Panc1 (cell line): Measurements from ENCODE around the gene MORC3. TPM values are rescaled to one million over a fixed set of nuclear protein-coding genes. Genes with fewer than 3 reads are reported as not detected.

Source experiments
- ATAC-seq: fragments of 200-7000 bp; cut with Tn5 transposase; 2 replicates; pipeline ENCODE4 v1.9.1; 2020; ENCODE audit warnings: mild to moderate bottlenecking, moderate library complexity
- BruUV-seq: library from RNA; stranded (reverse); fragments of 400-500 nt; replicated peaks from 2 replicates; lab custom pipeline; 2021; lab: Mats Ljungman, UMichigan
- CTCF ChIA-PET: fragments of 300-600 bp; sonication (Branson Sonifier 250); formaldehyde crosslinking; loops from one replicate; lab custom pipeline; 2022; ENCODE audit warnings: antibody characterized with exemption; lab: Charles Lee
- POLR2A ChIA-PET: fragments of 300-600 bp; sonication (Branson Sonifier 250); formaldehyde crosslinking; loops from one replicate; lab custom pipeline; 2022; ENCODE audit warnings: antibody characterized with exemption; lab: Charles Lee
- DNase-seq: peaks from one replicate; pipeline ENCODE4 v3.0.0-alpha.2; 2010; ENCODE audit warnings: low read depth, low spot score
- H3K27ac ChIP-seq: 2 replicates; pipeline ENCODE4 v1.5.1; 2011; ENCODE audit warnings: mild to moderate bottlenecking, low read length, inconsistent platforms
- H3K27me3 ChIP-seq: fragments of 200-500 bp; sonication (Bioruptor generic); 2 replicates; pipeline ENCODE4 v1.6.0; 2014; ENCODE audit warnings: low read length, inconsistent platforms; ENCODE audit not compliant: control insufficient read depth, insufficient read depth
- H3K36me3 ChIP-seq: fragments of 200-500 bp; sonication (Bioruptor generic); 2 replicates; pipeline ENCODE4 v1.5.1; 2014; ENCODE audit warnings: inconsistent platforms, mild to moderate bottlenecking, low read length, moderate library complexity; ENCODE audit not compliant: control insufficient read depth, insufficient read depth
- H3K4me1 ChIP-seq: 2 replicates; pipeline ENCODE4 v1.5.1; 2011; ENCODE audit warnings: inconsistent platforms, mild to moderate bottlenecking, low read length, moderate library complexity; ENCODE audit not compliant: control insufficient read depth, insufficient read depth
- H3K4me3 ChIP-seq, 2 experiments: 2 replicates each; pipeline ENCODE4 v1.5.1; 2011 to 2012; ENCODE audit warnings: low read depth in 2 of 2, low read length in 2 of 2, mild to moderate bottlenecking in 2 of 2, inconsistent platforms in 1 of 2, moderate library complexity in 1 of 2
- H3K9me3 ChIP-seq: fragments of 200-500 bp; sonication (Bioruptor generic); 2 replicates; pipeline ENCODE4 v1.5.1; 2014; ENCODE audit warnings: low read depth, mild to moderate bottlenecking, inconsistent platforms, low read length, moderate library complexity; ENCODE audit not compliant: control insufficient read depth, insufficient read depth
- POLR2AphosphoS5 ChIP-seq: IDR thresholded peaks from 2 replicates; pipeline ENCODE4 v1.6.1; 2012; ENCODE audit warnings: mild to moderate bottlenecking, low read depth, low read length, moderate library complexity
- SIN3A ChIP-seq: IDR thresholded peaks from 2 replicates; pipeline ENCODE4 v1.6.1; 2012; ENCODE audit warnings: low read depth, mild to moderate bottlenecking, low read length, moderate library complexity, borderline replicate concordance; ENCODE audit not compliant: insufficient read depth
- TCF7L2 ChIP-seq: IDR thresholded peaks from 2 replicates; pipeline ENCODE4 v1.6.1; 2011; ENCODE audit warnings: mild to moderate bottlenecking, low read depth, low read length, inconsistent platforms
- in situ Hi-C: cut with HindIII; loops from 2 replicates; pipeline ENCODE4 v1.10.0; 2016; ENCODE audit warnings: low sequenced_read_pairs, low pct_unique_long_range_greater_than_20kb
- intact Hi-C: fragments of 100-400 bp; cut with micrococcal nuclease; formaldehyde crosslinking; loops from one replicate; pipeline ENCODE4 v1.10.0; 2022; ENCODE audit not compliant: unreplicated experiment
- total RNA-seq: library from RNA; stranded (reverse); gene quantifications from one replicate; pipeline ENCODE4 v1.2.1, GENCODE V29; 2021; ENCODE audit not compliant: unreplicated experiment
- TF ChIP-seq, protein P1 (sequence below): fragments of 450-650 bp; IDR thresholded peaks from 2 replicates; pipeline ENCODE4 v1.5.1; 2017; ENCODE audit warnings: mild to moderate bottlenecking
- TF ChIP-seq, protein P2 (sequence below), 2 experiments: IDR thresholded peaks; 2 replicates each; pipeline ENCODE4 v1.6.1; 2011 to 2012; ENCODE audit warnings: low read depth in 2 of 2, control low read depth in 1 of 2, low read length in 1 of 2, mild to moderate bottlenecking in 1 of 2, moderate library complexity in 1 of 2; ENCODE audit not compliant: insufficient read depth in 1 of 2

MORC3 gene
- total RNA-seq, 1 experiment from 2014 or later = 16.8 TPM

DNA sequence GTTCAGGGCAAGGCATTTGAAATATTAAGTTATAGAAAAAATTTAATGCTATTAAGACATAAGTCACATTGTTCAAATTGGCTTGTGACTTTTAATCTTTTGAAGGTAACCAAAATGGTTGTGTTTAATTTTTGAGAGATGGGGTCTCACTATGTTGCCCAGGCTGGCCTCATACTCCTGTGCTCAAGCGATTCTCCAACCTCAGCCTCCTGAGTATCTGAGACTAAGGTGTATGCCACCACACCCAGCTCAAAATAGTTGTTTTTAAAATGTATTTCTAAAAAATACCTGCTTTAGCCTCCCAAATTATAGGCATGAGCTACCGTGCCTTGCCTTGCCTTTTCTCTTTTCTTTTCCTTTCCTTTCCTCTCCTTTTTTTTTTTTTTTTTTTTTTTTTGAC lies 39.2 kb downstream of the MORC3 start:
- Histone ChIP-seq H3K4me1 (no peaks in the 10 kb centered on the region), H3K36me3 (peaks cover 17% of the 10 kb centered on the region; the same call in 1 of the 2 replicates), H3K27me3 (no peaks in the 10 kb centered on the region), H3K4me3 (no peak overlapping the region), H3K27ac (no peak overlapping the region), H3K9me3 (no peaks in the 10 kb centered on the region)
- DNase-seq = no peak
- intact Hi-C loops (no loop called here), in situ Hi-C loops (no loop called here)
- ATAC-seq = no peak
- no TSS peak for BruUV-seq
- ChIA-PET POLR2A (interaction anchor here (0.7 kb wide), 1 partner anchor 11 kb away, joined by 3 read pairs; no protein-coding TSS in a partner anchor), CTCF (no interaction called here)
- TF ChIP-seq, protein P1, sequence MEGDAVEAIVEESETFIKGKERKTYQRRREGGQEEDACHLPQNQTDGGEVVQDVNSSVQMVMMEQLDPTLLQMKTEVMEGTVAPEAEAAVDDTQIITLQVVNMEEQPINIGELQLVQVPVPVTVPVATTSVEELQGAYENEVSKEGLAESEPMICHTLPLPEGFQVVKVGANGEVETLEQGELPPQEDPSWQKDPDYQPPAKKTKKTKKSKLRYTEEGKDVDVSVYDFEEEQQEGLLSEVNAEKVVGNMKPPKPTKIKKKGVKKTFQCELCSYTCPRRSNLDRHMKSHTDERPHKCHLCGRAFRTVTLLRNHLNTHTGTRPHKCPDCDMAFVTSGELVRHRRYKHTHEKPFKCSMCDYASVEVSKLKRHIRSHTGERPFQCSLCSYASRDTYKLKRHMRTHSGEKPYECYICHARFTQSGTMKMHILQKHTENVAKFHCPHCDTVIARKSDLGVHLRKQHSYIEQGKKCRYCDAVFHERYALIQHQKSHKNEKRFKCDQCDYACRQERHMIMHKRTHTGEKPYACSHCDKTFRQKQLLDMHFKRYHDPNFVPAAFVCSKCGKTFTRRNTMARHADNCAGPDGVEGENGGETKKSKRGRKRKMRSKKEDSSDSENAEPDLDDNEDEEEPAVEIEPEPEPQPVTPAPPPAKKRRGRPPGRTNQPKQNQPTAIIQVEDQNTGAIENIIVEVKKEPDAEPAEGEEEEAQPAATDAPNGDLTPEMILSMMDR = no peak
- no peak for TF ChIP-seq SIN3A

DNA sequence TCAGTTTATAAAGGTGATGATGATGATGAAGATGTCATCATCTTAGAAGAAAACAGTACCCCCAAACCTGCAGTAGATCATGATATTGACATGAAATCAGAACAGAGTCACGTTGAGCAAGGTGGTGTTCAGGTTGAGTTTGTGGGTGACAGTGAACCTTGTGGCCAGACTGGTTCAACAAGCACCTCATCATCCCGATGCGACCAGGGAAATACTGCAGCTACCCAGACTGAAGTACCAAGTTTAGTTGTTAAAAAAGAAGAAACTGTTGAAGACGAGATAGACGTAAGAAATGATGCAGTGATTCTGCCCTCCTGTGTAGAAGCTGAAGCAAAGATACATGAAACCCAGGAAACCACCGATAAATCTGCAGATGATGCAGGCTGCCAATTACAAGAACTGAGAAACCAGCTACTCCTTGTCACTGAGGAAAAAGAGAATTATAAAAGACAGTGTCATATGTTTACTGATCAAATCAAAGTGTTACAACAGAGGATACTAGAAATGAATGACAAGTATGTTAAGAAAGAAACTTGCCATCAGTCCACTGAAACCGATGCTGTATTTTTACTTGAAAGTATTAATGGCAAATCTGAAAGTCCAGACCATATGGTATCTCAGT lies 49.2 kb downstream of the MORC3 start:
- intact Hi-C loops (no loop called here), in situ Hi-C loops (no loop called here)
- H3K9me3 ChIP-seq = no peaks in the 10 kb centered on the region
- no peaks in the 10 kb centered on the region for H3K4me1 ChIP-seq
- no peaks in the 10 kb centered on the region for H3K27me3 ChIP-seq
- H3K27ac ChIP-seq = no peak overlapping the region
- TF ChIP-seq, protein P2, sequence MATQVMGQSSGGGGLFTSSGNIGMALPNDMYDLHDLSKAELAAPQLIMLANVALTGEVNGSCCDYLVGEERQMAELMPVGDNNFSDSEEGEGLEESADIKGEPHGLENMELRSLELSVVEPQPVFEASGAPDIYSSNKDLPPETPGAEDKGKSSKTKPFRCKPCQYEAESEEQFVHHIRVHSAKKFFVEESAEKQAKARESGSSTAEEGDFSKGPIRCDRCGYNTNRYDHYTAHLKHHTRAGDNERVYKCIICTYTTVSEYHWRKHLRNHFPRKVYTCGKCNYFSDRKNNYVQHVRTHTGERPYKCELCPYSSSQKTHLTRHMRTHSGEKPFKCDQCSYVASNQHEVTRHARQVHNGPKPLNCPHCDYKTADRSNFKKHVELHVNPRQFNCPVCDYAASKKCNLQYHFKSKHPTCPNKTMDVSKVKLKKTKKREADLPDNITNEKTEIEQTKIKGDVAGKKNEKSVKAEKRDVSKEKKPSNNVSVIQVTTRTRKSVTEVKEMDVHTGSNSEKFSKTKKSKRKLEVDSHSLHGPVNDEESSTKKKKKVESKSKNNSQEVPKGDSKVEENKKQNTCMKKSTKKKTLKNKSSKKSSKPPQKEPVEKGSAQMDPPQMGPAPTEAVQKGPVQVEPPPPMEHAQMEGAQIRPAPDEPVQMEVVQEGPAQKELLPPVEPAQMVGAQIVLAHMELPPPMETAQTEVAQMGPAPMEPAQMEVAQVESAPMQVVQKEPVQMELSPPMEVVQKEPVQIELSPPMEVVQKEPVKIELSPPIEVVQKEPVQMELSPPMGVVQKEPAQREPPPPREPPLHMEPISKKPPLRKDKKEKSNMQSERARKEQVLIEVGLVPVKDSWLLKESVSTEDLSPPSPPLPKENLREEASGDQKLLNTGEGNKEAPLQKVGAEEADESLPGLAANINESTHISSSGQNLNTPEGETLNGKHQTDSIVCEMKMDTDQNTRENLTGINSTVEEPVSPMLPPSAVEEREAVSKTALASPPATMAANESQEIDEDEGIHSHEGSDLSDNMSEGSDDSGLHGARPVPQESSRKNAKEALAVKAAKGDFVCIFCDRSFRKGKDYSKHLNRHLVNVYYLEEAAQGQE (IDR thresholded peaks at IDR 0.05; ENCODE audit: insufficient read depth in 1 of 2, low read depth in 2 of 2, low read length in 1 of 2) = no peak
- TF ChIP-seq, protein P1 = no peak
- TF ChIP-seq SIN3A = no peak
- TF ChIP-seq POLR2AphosphoS5 = no peak
- TF ChIP-seq TCF7L2 = no peak
- DNase-seq (no peak), ATAC-seq (no peak)
- no peak overlapping the region for H3K4me3 ChIP-seq
- peaks cover 10% of the 10 kb centered on the region for H3K36me3 ChIP-seq
- POLR2A ChIA-PET = no interaction called here
- CTCF ChIA-PET = no interaction called here
- BruUV-seq = TSS peak; percentile 63
